ENCODE data around the gene MFSD6.
"Not testable (repeated sequence)": the region's sequence is repeated elsewhere in the genome, so short reads cannot be mapped to it uniquely, and the experiment has no call there.

The MFSD6 gene

DNA sequence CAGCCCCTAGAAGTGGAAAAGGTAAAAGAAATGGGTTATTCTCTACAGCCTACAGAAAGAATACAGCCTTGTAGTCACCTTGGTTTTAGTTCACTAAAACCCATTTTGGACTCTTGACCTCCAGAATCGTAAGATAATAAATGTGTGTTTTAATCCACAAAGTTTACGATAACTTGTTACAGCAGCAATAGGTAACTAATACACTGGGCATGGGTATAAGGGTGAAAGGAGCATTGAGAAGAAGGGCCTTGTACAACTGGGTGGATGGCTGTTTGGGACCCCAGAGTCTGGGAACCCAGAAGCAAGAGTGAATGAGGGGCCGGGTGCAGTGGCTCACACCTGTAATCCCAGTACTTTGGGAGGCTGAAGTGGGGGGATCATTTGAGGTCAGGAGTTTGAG lies 2.2 kb upstream of the MFSD6 start:
- DNase-seq (ENCODE audit: low spot score) = no peak

DNA sequence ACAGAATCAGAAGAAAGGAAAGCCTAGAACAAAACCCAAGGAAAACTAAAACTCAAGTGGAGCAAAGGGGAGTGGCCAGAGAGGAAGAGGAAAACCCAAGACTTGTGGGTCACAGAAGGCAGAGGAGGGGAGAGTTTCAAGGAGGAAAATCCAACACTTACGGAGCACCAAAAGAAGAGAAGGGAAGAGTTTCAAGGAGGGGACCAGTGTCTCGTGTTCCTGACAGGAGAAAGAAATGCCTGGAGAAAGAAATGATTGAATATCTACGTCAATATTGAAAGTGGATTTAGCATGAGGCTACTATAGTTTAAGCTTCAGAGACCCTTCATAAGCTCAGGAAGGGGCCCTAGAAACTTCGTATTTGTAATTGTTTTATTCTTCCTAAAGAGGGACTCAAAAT lies 1.4 kb upstream of the MFSD6 start:
- no peak for DNase-seq (ENCODE audit: low spot score)

DNA sequence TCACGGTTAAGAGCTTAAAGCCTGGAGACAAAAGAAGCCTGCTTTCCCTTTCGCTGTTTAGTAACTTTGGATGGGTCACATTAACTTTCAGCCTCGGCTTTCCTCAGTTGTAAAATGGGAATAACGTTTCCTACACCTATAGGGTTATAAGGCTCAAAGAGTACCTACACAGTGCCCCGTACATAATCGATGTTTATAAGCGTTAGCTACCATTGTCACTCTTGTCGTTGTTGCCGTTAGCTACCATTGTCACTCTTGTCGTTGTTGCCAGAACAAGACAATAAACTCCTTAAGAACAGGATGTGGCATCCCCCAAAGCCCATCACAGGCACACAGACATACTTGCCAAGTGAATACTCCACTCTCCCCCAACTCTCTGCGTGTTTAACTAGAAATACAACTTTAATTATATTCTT lies 901 bp upstream of the MFSD6 start:
- DNase-seq (ENCODE audit: low spot score) = no peak

DNA sequence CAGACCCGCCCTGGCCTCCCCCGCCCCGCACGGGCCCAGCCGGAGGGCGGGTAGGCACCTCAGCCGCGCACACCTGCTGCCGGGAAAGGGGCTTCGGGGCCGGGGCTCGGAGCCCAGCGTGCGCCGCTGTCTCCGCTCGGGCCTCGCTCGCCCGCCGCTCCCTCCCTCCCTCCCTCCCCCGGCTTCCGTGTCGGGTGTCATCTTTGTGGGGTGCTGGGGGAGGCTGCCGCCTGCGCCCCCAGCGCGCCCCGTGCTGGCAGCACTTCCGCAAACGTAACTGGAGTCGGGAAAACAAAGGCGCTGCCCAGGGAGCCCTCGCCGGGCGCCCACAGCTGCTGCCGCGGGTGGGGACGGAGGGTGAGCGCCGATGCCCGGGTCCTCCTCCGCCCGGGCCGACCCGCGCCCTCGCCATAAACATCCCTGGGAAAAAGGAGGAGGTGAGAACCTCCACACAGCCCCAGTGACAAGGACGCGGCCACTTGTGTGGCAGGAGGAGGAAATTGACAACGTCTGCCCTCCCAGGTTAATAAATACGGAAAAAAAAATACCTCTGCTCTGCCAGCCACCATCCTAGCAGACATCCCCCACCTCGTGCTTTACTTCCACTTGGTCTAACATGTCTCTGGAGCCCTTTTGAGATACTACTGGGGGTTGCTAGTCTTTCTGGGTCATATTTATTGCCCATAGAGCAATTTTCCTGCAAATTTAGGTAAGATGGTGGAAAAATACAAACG lies 550 bp downstream of the MFSD6 start:
- peak; percentile 72 for DNase-seq (ENCODE audit: low spot score)

DNA sequence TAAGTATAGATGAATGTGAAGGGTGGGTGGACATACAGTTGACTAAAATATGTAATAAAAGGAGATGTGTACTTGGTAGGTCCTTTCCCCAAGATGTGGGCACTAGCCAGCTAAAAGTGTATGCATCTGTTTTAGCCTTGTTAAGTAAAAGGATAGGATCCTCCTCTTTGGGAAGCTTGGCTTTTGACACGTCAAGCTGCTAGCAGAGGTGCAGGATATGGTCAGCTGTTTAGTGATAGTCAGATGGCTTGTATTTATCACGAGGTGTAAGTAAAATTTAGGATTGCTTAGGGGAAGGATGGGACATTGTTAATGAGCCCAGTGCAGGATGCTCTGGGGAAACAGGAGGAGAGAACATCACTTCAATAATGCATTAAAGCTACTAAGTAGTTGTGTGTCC lies 1.5 kb downstream of the MFSD6 start:
- DNase-seq (ENCODE audit: low spot score) = no peak

DNA sequence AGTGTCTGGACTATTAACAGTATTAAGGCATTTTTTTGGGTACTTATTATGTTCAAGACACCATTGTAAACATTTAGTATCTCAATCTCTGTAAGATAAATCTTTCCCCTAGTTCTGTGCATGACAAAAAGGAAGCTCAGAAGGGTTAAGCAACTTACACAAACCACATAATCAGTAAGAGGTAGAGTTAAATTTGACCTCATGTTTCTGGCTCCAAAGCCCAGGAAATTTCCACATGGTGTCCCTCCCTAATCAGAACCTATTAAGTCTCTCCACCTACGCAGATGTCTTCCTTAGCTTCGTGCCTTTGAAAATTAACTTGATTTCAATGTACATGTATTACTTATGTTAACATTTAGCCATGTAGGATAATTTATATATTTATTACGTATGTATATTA lies 2.0 kb downstream of the MFSD6 start:
- no peak for DNase-seq (ENCODE audit: low spot score)

DNA sequence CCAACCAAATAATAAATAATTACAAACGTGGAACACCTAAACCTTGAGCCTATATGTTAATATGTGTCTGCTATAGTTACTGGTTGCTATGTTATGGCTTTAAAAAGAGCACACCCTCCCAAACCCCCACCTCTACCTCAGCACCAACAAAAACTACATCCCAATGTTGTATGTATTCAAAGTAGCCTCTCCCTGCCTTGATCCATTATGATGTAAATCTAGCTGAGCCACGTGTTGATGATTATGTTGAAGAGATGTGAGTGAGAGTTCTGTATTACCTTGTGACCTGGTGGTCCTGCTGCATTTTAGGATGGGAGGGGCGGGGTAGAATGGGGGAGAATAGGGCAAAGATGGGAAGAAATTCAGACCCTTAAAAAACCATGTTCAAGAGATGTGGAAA lies 4.8 kb downstream of the MFSD6 start:
- DNase-seq (ENCODE audit: low spot score) = peak; percentile 37

DNA sequence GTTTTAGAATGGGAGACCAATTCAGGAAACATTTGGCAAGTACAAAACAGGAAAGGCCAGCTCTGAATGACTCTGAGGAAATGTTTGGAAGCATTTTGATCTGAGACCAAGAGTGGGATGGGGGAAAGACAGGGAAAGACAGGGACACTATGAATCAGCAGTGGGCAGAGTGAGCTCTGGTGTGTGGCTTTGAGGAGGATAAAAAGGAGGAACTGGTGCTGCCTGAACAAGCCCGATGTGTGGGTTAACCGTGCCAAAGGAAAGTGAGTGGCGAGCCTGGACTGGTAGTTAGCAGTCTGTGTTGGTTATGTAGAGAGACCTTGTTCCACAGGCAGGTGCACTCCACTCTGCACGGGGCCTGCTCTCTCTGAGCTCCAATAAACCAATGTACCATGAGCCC lies 5.3 kb downstream of the MFSD6 start:
- no peak for DNase-seq (ENCODE audit: low spot score)

DNA sequence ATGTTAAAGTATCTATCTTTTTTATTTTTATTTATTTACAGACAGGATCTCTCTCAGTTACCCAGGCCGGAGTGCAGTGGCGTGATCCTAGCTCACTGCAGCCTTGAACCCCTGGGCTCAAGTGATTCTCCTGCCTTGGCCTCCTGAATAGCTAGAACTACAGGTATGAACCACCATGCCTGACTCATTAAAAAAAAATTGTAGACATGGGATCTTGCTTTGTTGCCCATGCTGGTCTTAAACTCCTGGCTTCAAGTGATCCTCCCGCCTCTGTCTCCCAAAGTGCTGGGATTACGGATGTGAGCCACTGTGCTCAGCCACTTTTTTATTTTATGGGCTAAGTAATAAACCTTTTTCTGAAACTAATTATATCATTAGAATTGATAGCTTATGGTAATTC lies 7.1 kb downstream of the MFSD6 start:
- no peak for DNase-seq (ENCODE audit: low spot score)

DNA sequence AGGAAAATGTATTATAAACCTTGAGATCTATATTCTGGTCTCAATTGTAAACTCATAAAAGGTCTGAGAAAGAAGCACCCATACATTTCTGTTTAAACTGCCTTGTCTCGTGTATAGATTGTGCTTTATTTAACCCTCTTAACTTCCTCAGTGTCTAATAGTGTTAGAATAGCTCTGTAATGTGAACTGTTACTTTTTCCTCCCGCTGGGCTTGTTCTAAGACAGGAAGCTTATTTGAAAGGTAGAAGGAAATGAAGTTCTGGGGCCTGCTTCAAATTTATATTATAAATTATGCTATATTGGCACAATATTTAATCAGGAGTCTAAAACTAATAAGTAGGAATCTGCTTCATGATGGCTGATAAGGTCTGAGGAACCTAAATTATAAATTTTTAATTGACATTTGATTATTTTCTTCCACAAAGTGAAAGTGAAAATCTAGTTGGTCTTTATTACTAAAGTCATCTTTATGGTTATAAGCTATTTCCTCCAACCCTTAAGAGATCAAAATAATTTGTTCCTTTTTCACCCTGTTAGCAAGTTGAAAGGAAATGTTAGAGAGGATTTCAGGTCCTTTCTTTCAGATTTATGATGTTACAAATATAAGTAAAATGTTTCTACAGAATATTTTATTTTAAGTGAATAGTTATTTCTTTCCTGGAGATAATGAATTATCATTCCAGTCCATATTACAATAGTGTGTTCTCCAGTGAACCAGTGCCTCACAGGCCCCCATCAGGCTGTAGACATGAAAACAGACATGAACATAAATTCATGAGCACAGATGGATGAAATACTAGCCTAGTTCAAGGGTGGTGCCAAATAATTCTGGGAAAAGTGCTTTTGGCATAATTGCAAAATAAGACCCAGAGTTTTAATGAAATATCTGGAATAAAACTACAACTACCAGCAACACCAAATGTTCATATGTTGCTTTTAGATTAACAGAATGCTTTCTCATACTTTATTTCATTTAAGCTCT lies 7.9 kb downstream of the MFSD6 start:
- no peak for DNase-seq (ENCODE audit: low spot score)

DNA sequence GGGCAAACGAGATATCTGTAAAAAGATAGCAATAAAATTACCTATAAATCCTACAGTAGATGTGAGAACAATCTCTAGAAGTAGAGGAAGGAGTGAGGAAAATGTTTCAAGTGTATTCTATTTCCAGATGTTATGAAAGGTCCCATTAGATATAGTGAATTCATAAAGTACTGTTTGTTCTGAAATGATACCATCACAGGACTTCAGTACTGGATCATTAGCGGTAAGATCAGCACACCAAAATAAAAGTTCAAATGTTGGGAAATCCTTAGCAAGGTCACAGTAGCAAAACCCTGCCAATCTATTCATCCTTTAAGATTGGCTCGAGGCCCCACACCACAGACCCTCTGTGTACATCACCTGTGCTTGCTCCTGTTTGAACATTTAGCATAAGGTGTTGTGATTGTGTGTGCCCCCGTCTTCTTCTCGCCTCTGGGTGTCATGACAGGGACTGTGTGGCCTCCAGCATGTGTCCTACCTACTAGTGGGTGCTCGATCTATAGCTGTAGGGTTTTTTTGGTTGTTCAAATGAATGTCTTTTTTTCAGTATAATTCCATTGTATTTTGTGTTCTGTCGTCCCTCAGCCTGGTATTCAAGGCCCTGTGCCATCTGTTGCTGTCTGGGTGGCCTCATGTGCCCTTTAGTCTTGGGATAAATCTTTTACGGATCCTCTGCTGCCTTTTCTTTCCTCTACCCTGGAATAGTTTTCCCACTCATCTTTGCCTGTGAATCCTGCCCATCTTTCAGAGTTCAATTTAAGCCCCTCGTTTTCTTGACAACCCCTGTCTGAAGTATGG lies 9.1 kb downstream of the MFSD6 start:
- DNase-seq (ENCODE audit: low spot score) = no peak

DNA sequence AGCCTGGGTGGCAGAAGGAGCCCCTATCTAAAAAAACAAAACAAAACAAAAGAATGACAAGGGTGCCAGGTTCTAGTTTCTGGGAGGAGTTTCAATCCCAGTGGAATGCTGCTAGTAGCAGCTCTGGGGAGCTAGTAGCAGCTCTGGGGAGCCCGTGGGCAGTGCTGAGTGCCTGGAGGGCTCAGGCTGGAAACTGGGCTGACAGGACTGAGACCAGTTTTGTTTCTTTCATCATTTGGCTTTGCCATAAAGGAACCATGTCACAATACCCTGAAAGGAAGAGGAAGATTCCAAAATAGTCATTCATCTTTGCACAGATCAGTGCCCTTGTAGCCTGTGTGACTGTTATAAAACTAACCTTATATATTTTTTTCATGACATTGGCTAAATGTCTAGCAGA lies 10.6 kb downstream of the MFSD6 start:
- DNase-seq (ENCODE audit: low spot score) = no peak

DNA sequence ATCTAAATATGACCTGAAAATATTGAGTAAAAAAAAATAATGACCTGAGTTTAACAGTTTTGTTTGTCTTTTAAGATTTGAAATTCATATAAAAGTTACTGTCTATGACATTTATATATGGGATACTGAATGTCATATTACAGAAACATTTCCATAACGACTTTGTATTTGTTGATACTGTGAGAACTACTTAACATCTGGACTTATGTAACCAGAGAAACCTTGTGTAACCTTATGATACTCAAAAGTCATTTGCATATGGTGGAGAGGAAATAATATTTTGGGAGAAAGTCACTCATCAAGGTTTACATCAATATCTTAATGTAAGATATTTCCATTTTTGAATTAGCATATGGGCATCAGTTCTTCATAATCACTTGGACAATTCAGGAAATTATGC lies 12.6 kb downstream of the MFSD6 start:
- DNase-seq (ENCODE audit: low spot score) = no peak

DNA sequence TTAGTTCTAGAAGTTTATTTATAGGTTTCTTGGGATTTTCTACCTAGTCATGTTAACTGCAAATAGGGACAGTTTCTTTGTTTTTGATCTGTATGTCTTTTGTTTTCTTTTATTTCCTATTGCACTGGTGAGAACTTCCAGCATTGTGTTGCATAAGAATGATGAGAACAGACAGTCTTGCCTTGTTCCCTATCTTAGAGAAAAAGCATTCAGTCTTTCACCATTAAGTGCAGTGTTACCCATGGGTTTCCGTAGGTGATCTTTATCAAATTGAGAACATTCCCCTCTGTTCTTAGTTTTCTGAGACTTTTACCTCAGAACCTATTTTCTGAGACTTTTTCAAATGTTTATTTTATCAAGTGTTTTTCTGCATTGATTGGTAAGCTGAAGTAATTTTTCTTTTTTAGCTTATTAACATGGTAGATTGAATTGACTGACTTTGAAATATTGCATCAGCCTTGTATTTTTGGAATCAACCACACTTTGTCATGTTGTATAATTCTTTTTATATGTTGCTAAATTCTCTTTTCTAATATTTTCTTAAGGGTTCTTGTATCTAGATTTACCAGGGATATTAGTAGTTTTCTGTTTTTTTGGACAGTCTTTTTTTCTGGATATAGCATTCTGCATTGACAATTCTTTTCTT lies 17.2 kb downstream of the MFSD6 start:
- DNase-seq (ENCODE audit: low spot score) = no peak

DNA sequence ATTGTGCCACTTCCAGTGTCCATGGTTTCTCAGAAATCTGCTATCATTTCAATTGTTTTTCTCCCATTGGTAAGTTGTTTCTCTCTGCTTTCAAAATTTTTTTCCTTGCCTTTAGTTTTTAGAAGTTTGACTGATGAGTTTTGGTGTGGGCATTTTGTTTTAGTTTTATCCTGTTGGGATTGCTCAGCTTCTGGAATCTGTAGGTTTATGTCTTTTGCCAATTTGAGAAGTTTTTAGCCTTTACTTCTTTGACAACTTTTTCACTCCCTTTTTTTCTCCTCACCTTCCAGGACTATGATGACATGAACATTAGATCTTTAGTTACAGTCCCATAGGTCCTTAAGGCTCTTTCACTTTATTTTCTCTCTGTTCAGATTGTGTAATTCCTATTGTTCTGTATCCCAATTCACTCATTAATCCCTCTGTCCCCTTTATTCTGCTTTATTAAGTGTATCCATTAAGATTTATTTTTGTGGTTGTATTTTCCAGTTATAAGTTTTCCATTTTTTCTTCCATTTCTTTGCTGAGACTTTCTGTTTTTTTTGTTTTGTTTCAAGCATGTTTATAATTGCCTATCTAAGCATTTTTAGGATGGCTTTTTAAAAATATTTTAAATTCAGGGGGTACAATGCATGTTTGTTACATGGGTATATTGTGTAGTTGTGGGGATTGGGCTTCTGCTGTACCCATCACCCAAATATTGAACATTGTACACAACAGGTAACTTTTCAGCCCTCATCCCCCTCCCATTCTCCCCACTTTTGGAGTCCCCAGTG lies 17.9 kb downstream of the MFSD6 start:
- DNase-seq (ENCODE audit: low spot score) = no peak

DNA sequence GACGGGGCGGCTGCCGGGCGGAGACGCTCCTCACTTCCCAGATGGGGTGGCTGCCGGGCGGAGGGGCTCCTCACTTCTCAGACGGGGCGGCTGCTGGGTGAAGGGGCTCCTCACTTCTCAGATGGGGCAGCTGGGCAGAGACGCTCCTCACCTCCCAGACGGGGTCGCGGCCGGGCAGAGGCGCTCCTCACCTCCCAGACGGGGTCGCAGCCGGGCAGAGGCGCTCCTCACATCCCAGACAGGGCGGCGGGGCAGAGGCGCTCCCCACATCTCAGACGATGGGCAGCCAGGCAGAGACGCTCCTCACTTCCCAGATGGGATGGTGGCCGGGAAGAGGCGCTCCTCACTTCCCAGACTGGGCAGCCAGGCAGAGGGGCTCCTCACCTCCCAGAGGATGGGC lies 22.7 kb downstream of the MFSD6 start:
- not testable (repeated sequence) for DNase-seq (ENCODE audit: low spot score)

DNA sequence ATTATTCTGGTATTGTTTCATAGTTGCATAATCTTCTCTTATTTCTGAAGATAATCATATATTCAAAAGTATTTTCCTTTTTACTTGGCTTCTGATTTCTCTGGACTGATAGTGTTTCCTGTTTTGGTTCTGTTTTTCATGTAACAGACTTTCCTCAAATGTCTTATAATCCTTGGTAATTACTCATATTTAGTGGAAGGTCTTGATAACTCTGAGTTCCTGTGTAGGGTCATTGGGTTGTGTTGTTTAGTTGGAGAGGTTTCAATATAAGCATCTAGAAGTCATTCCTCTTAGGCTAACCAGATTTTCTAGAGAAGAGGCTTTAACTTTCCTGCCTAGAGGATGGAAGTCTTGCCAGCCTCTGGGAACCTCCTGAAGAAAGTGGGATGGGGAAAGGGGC lies 23.8 kb downstream of the MFSD6 start:
- no peak for DNase-seq (ENCODE audit: low spot score)

DNA sequence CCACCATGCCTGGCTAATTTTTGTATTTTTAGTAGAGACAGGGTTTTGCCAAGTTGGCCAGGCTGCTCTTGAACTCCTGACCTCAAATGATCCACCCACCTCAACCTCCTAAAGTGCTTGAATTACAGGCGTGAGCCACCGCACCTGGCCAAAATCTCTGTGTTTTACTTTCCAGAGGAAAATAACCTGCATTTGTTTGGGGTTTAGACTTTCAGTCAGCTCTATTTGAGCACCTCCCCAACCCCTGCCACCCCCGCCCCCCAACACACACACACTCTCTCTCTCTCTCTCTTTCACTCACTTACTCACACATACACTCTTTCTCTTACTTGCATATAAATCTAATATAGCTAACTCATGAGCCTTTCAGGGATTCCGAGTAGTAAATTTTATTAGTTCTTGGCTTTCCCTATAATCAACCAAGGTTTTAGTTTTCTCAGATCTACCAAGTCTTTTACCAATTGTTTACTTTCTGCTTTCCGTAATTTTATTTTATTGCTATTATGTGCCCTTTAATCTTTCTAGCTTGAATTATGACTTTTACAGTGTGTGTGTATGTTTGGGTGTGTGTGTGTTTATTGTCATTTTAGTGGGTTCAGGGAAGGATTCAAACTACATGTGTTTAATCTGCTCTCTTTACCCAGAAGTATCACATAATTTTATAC lies 24.5 kb downstream of the MFSD6 start:
- no peak for DNase-seq (ENCODE audit: low spot score)

DNA sequence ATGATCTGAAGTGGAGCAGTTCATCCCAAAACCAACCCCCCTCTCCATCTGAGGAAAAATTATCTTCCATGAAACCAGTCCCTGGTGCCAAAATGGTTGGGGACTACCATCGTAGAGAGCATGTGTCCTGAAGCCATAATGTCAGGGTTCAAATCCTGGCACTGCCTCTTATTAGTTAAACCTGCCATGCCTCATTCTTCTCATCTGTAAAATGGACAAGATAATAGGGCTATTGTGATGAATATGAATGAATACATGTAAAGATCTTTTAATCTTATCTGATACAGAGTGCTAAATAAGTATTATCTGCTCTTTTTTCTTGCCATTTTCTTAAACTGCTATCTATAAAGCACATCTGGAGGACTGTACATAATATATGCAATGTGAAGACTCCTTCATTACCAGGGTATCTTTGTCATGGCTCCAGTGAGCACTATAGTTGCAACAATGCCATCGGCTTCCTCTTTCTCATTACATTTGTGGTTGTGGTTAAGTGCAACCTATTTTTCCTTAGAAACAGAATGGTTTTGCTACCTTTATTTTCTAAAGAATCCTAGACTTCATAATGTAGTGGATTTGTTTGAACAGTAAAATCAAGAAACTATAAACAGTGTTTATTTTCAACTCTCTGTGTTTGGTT lies 27.0 kb downstream of the MFSD6 start:
- DNase-seq (ENCODE audit: low spot score) = no peak

DNA sequence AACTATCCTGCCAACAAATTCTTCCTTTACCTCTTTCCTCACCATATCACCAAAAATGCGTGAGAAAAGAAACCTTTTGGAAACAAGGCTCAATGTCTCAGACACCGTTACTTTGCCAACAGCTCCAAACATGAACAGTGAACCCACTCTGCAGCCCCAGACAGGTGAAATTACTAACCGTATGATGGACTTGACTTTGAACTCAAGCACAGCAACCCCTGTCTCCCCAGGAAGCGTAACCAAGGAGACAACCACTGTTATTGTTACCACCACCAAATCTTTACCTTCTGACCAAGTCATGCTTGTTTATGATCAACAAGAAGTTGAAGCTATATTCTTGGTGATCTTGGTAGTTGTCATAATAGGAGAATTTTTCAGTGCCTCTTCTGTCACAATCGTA lies 28.4 kb downstream of the MFSD6 start:
- no peak for DNase-seq (ENCODE audit: low spot score)
